ENCODE results near the gene EFL1. TPM values are rescaled to one million over a fixed set of nuclear protein-coding genes. Genes with fewer than 3 reads are reported as not detected.

Gene EFL1
- polyA plus RNA-seq, 3 donors, result 18.6 to 23.9 (median 22.9) TPM

- no peak for DNase-seq
Measured at GRCh38 chr15:82081914-82082762, 180.4 kb downstream of the EFL1 start.

- no peak for DNase-seq
Measured at GRCh38 chr15:82080774-82081173, 181.8 kb downstream of the EFL1 start.

Other genes with a start within 250 kb of the EFL1 start
- gene MEX3B, start 216.7 kb downstream of the EFL1 start, polyA plus RNA-seq (ENCODE audit: insufficient read length in 3 of 3), result 10 to 100 TPM; 10.8 to 18.5 (median 16.9) TPM
- 1 to 10 TPM; 4.4 to 9.3 (median 7.7) TPM for gene SAXO2, start 84 bp upstream of the EFL1 start, polyA plus RNA-seq (ENCODE audit: insufficient read length in 3 of 3)
- gene GOLGA6L10, start 86.7 kb upstream of the EFL1 start, polyA plus RNA-seq (ENCODE audit: insufficient read length in 3 of 3), result 10 to 100 TPM in 1 of 3 donors, 1 to 10 TPM in 1, under 1 TPM in 1; 0.57 to 15.9 (median 9.3) TPM
- 10 to 100 TPM in 2 of 3 donors, 1 to 10 TPM in 1; 6.6 to 21.7 (median 20.6) TPM for gene GOLGA6L9, start 167.1 kb upstream of the EFL1 start, polyA plus RNA-seq (ENCODE audit: insufficient read length in 3 of 3)